ENCODE measurements around the gene CSRNP2.

DNA sequence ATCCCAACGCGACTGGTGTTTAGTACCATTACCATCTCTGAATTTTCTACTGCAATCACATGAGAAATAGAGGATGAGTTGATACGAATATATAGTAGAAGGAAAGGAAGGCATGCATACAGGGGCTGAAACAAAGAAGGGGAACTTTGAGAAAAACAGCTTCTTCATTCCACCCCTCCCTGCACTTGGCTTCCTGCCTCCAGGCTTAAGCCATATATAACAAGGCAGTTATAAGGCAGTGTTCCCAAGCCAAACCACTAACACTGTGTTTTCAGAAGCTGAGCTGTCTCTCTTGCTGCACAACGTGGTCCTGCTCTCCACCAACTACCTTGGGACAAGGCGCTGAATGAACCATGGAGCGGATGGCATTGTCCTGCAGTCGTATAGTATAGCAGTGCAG, 24.3 kb downstream of the CSRNP2 start:
- TF ChIP-seq, protein P1, sequence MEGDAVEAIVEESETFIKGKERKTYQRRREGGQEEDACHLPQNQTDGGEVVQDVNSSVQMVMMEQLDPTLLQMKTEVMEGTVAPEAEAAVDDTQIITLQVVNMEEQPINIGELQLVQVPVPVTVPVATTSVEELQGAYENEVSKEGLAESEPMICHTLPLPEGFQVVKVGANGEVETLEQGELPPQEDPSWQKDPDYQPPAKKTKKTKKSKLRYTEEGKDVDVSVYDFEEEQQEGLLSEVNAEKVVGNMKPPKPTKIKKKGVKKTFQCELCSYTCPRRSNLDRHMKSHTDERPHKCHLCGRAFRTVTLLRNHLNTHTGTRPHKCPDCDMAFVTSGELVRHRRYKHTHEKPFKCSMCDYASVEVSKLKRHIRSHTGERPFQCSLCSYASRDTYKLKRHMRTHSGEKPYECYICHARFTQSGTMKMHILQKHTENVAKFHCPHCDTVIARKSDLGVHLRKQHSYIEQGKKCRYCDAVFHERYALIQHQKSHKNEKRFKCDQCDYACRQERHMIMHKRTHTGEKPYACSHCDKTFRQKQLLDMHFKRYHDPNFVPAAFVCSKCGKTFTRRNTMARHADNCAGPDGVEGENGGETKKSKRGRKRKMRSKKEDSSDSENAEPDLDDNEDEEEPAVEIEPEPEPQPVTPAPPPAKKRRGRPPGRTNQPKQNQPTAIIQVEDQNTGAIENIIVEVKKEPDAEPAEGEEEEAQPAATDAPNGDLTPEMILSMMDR (IDR thresholded peaks at IDR 0.05; ENCODE audit: poor library complexity) = no peak
- TF ChIP-seq EZH2 (IDR thresholded peaks at IDR 0.05; ENCODE audit: borderline replicate concordance) (no peak), EZH2phosphoT487 (IDR thresholded peaks at IDR 0.05; ENCODE audit: low read depth, severe bottlenecking, unreplicated experiment) (no peak)

All from hepatocyte (in vitro differentiated cells).